Body of pancreas (tissue), 4 donors: ENCODE measurements around the gene SETDB2. TPM values are rescaled to one million over a fixed set of nuclear protein-coding genes. Genes with fewer than 3 reads are reported as not detected.

Experiments used
- ATAC-seq: fragments of 150-250 bp; one replicate; pipeline ENCODE4 v1.9.1; 2016
- DNase-seq, 4 donors: peaks; one replicate each; pipeline ENCODE4 v3.0.0-alpha.2; 2019
- H3K27ac ChIP-seq, 4 donors: fragments of 200-600 bp; sonication (generic); 1 replicate in 3 of 4; 2 replicates in 1 of 4; pipeline versions ENCODE4 v1.5.1 to v1.6.1; 2016 to 2019; ENCODE audit warnings: mild to moderate bottlenecking in 1 of 4, mixed read lengths in 1 of 4, moderate library complexity in 1 of 4
- H3K27me3 ChIP-seq, 2 donors: fragments of 200-600 bp; sonication (generic); one replicate each; pipeline ENCODE4 v1.6.0; 2016; ENCODE audit warnings: mild to moderate bottlenecking in 1 of 2
- H3K36me3 ChIP-seq, 2 donors: fragments of 200-600 bp; sonication (generic); replicated peaks in 1 of 2; 2 replicates each; pipeline ENCODE4 v1.5.1; 2016; ENCODE audit warnings: low read depth in 2 of 2; ENCODE audit not compliant: insufficient read depth in 1 of 2
- H3K4me1 ChIP-seq: fragments of 200-600 bp; sonication (generic); one replicate; pipeline ENCODE4 v1.6.0; 2016
- H3K4me3 ChIP-seq, 2 donors: fragments of 200-600 bp; sonication (generic); 1 replicate in 1 of 2; 2 replicates in 1 of 2; pipeline ENCODE4 v1.5.1; 2016 to 2019
- H3K9me3 ChIP-seq, 3 donors: fragments of 200-600 bp; sonication (generic); 1 replicate in 2 of 3; 2 replicates in 1 of 3; pipeline ENCODE4 v1.5.1; 2016
- POLR2A ChIP-seq, 3 donors: fragments of 450-650 bp; IDR thresholded peaks; one replicate each; pipeline ENCODE4 v1.6.1; 2016; ENCODE audit warnings: antibody characterized with exemption in 3 of 3, mild to moderate bottlenecking in 2 of 3
- WGBS, 2 donors: methylation state at CpG; one replicate each; pipeline ENCODE4 v1.1.5; 2017; 5-methylcytosine and 5-hydroxymethylcytosine counted together
- intact Hi-C: fragments of 100-400 bp; cut with DNase I; formaldehyde crosslinking; loops from one replicate; pipeline ENCODE4 v1.15.1; 2023
- total RNA-seq, 2 donors: library from RNA; depleted of rRNA; stranded (reverse); fragments of >200 nt; gene quantifications; one replicate each; pipeline ENCODE4 v1.1.0, GENCODE V29; 2016
- TF ChIP-seq, protein P1 (sequence below), 7 experiments: fragments of 450-650 bp in 4 of 7; fragments of 200-600 bp in 3 of 7; sonication (generic) in 3 of 7; IDR thresholded peaks; one replicate each; pipeline ENCODE4 v1.5.1; 2016 to 2019; ENCODE audit warnings: antibody characterized with exemption in 7 of 7

SETDB2 gene
- total RNA-seq, 2 donors from 2014 or later: 4.9 to 8.6 TPM

DNA sequence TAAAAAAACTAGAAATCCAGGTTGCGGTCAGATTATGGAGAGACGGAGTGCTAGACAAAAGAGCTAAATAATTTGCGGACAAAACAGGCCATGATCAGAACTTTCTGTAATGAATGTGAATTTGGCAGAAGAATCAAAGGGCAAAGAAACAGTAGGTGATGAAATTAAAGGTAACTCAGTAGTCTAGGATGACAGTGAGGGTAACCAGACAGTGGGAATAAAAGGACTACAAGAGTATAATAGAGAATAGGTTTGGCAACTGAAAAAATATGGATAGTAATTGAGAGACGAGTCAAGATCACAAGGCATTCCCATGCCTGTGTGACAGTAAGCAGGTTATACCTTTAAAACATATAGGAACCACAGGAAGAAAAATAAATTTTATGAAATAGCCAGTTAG lies 36.1 kb upstream of the SETDB2 start:
- Histone ChIP-seq H3K27ac (no peak overlapping the region), H3K4me1 (no peaks in the 10 kb centered on the region), H3K4me3 (no peak overlapping the region), H3K9me3 (no peaks in the 10 kb centered on the region), H3K36me3 (no peaks in the 10 kb centered on the region), H3K27me3 (no peaks in the 10 kb centered on the region)
- ATAC-seq: no peak
- DNase-seq: no peak
- WGBS, 2 donors: 86 to 92% methylated on average over 4 of the region's 4 CpGs
- TF ChIP-seq, protein P1, sequence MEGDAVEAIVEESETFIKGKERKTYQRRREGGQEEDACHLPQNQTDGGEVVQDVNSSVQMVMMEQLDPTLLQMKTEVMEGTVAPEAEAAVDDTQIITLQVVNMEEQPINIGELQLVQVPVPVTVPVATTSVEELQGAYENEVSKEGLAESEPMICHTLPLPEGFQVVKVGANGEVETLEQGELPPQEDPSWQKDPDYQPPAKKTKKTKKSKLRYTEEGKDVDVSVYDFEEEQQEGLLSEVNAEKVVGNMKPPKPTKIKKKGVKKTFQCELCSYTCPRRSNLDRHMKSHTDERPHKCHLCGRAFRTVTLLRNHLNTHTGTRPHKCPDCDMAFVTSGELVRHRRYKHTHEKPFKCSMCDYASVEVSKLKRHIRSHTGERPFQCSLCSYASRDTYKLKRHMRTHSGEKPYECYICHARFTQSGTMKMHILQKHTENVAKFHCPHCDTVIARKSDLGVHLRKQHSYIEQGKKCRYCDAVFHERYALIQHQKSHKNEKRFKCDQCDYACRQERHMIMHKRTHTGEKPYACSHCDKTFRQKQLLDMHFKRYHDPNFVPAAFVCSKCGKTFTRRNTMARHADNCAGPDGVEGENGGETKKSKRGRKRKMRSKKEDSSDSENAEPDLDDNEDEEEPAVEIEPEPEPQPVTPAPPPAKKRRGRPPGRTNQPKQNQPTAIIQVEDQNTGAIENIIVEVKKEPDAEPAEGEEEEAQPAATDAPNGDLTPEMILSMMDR (IDR thresholded peaks at IDR 0.05): no peak
- no peak for TF ChIP-seq POLR2A (IDR thresholded peaks at IDR 0.05)
- intact Hi-C loops: no loop called here

DNA sequence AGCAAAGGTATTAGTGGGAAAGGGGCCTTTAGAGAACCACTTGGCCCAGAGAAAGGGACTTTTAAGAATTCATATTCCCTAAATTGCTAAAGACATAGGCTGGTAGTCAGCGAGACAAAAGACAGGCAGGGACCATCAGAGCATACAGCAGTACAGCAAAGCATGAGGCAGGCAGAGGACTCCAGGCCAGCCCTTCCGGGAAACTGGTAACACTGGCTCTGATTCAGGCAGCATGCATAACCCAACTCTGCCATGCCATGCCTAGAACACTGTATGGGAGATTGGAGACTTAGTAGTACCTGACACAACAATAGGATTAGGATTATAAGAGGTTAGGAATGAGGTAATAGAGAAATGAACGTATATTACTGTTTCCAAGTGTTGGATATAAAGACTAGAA lies 35.1 kb upstream of the SETDB2 start:
- ATAC-seq (no peak), DNase-seq (no peak)
- Histone ChIP-seq H3K4me3 (no peak overlapping the region), H3K27me3 (no peaks in the 10 kb centered on the region), H3K9me3 (no peaks in the 10 kb centered on the region), H3K27ac (no peak overlapping the region), H3K36me3 (no peaks in the 10 kb centered on the region), H3K4me1 (no peaks in the 10 kb centered on the region)
- WGBS, 2 donors: 62 to 67% methylated on average over 3 of the region's 3 CpGs
- no peak for TF ChIP-seq POLR2A (IDR thresholded peaks at IDR 0.05)
- TF ChIP-seq, protein P1 (IDR thresholded peaks at IDR 0.05): no peak
- intact Hi-C loops: no loop called here

DNA sequence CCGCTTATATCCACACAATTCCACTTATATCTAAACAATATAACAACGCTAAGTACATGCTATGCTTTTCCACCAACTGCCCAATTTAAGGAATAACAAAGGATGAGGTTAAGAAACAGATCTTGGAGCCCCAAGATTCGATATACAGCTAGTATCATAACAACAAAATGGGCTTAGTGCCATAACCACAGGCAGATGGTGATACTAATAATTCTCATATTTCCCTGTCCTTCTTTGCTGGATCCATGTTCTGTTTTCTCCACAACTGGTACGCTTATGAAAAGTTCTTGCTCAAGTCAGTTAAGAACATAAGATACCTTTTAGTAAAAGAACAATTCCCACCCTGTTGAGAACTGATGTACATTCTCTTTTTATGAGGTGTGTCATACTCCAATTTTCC lies 34.1 kb upstream of the SETDB2 start:
- no peak for ATAC-seq
- no peak overlapping the region for H3K4me3 ChIP-seq
- intact Hi-C loops: no loop called here
- no peaks in the 10 kb centered on the region for H3K36me3 ChIP-seq
- H3K9me3 ChIP-seq: no peaks in the 10 kb centered on the region
- WGBS, 2 donors: 76 to 93% methylated on average over 4 of the region's 4 CpGs
- H3K27ac ChIP-seq: no peak overlapping the region
- no peaks in the 10 kb centered on the region for H3K27me3 ChIP-seq
- TF ChIP-seq, protein P1 (IDR thresholded peaks at IDR 0.05): no peak
- no peak for TF ChIP-seq POLR2A (IDR thresholded peaks at IDR 0.05)
- H3K4me1 ChIP-seq: no peaks in the 10 kb centered on the region
- DNase-seq: no peak

DNA sequence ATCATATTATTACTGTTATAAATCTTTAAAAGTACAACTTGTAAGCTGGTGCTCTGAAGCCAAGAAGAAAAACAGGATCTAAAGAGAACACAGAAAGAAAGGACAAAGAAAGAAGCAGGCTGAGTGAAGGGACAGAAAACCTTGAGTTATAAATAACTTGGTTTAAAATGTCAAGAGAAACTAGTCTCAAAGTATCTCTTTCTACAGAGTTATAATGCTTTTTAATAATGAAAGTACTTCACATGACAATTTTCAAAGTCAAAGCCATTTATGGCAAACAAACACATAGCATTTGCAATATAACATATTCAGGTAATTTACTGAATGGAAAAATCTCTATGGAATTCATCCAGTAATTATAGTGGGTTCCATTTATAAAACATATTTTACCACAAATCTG lies 33.6 kb upstream of the SETDB2 start:
- no peak for TF ChIP-seq POLR2A (IDR thresholded peaks at IDR 0.05)
- TF ChIP-seq, protein P1 (IDR thresholded peaks at IDR 0.05): no peak
- no peak overlapping the region for H3K27ac ChIP-seq
- no peak for ATAC-seq
- H3K27me3 ChIP-seq: no peaks in the 10 kb centered on the region
- intact Hi-C loops: no loop called here
- H3K9me3 ChIP-seq: no peaks in the 10 kb centered on the region
- DNase-seq: no peak
- no peaks in the 10 kb centered on the region for H3K36me3 ChIP-seq
- H3K4me1 ChIP-seq: no peaks in the 10 kb centered on the region
- H3K4me3 ChIP-seq: no peak overlapping the region

DNA sequence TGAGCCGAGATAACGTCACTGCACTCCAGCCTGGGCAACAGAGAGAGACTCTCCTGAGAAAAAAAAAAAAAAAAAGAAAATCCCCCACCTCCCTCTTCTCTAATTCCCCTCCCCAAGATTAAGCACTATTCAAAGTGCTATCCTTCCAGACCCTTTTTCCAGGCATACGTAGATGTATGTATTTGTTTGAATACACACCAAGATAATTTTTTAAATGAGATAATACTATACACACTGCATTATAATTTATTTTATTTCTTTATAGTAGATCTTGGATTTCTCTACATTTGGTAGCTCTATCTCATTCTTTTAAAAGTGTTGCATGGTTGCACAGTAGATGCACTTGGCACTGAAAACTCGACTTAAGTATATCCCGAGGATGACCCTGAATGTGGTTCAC lies 32.7 kb upstream of the SETDB2 start:
- intact Hi-C loops: no loop called here
- no peak overlapping the region for H3K27ac ChIP-seq
- TF ChIP-seq, protein P1 (IDR thresholded peaks at IDR 0.05): no peak
- TF ChIP-seq POLR2A (IDR thresholded peaks at IDR 0.05): no peak
- WGBS, 2 donors: 90 to 97% methylated on average over 5 of the region's 5 CpGs
- ATAC-seq (no peak), DNase-seq (no peak)
- H3K27me3 ChIP-seq: no peaks in the 10 kb centered on the region
- H3K36me3 ChIP-seq: no peaks in the 10 kb centered on the region
- no peaks in the 10 kb centered on the region for H3K4me1 ChIP-seq
- no peak overlapping the region for H3K4me3 ChIP-seq
- H3K9me3 ChIP-seq: no peaks in the 10 kb centered on the region
